Left lung (tissue), 10 donors: Measurements from ENCODE around the gene GUCY2F. TPM values are rescaled to one million over a fixed set of nuclear protein-coding genes. Genes with fewer than 3 reads are reported as not detected.

Source experiments
- ATAC-seq: fragments of 200-7000 bp; cut with Tn5 transposase; one replicate; pipeline ENCODE4 v1.9.1; 2020; ENCODE audit warnings: moderate library complexity
- DNase-seq, 4 donors: peaks; one replicate each; pipeline ENCODE4 v3.0.0-alpha.2; 2013 to 2020
- H3K27ac ChIP-seq, 2 donors: fragments of 200-600 bp; sonication (generic) in 1 of 2; one replicate each; pipeline versions ENCODE4 v1.5.0 to v1.8.0; 2020 to 2021
- H3K27me3 ChIP-seq, 2 donors: fragments of 200-600 bp; sonication (generic) in 1 of 2; one replicate each; pipeline versions ENCODE4 v1.5.0 to v1.8.0; 2020 to 2021
- H3K36me3 ChIP-seq, 2 donors: fragments of 200-600 bp; sonication (generic) in 1 of 2; one replicate each; pipeline versions ENCODE4 v1.5.0 to v1.8.0; 2020 to 2021
- H3K4me1 ChIP-seq, 2 donors: fragments of 200-600 bp; one replicate each; pipeline ENCODE4 v1.8.0; 2021
- H3K4me3 ChIP-seq, 2 donors: fragments of 200-600 bp; sonication (generic) in 1 of 2; one replicate each; pipeline versions ENCODE4 v1.5.0 to v1.8.0; 2020 to 2021; ENCODE audit warnings: mild to moderate bottlenecking in 1 of 2
- H3K9me3 ChIP-seq, 2 donors: fragments of 200-600 bp; sonication (generic) in 1 of 2; one replicate each; pipeline versions ENCODE4 v1.5.0 to v1.8.0; 2020 to 2021
- CTCF ChIP-seq, 2 donors: fragments of 200-600 bp; sonication (generic) in 1 of 2; IDR thresholded peaks; one replicate each; pipeline versions ENCODE4 v1.5.0 to v1.8.0; 2021; ENCODE audit warnings: antibody characterized with exemption in 2 of 2
- intact Hi-C, 2 donors: fragments of 100-400 bp; cut with DNase I; formaldehyde crosslinking; loops; one replicate each; pipeline versions ENCODE4 v1.11.2 to v1.14.2; 2022
- polyA plus RNA-seq, 6 donors: library from polyadenylated mRNA; unstranded; fragments of 120-200 nt; gene quantifications; one replicate each; pipeline ENCODE4 v1.2.1, GENCODE V29; 2013; ENCODE audit not compliant: insufficient read length in 6 of 6
- total RNA-seq, 2 donors: library from RNA; stranded (reverse); fragmentation: NEBNext Ultra II Directional; extraction: Animal tissue kit (Norgen Biotek cat#: 25700); gene quantifications; one replicate each; pipeline ENCODE4 v1.2.1, GENCODE V29; 2021
- donor health status: DM: no; HTN: yes; CAD: no.
- donor health status: DM: no; HTN: no; CAD: no.

Gene GUCY2F
- total and polyA plus RNA-seq, 8 donors, result 0.03 to 0.10 TPM; not detected in 6

DNA sequence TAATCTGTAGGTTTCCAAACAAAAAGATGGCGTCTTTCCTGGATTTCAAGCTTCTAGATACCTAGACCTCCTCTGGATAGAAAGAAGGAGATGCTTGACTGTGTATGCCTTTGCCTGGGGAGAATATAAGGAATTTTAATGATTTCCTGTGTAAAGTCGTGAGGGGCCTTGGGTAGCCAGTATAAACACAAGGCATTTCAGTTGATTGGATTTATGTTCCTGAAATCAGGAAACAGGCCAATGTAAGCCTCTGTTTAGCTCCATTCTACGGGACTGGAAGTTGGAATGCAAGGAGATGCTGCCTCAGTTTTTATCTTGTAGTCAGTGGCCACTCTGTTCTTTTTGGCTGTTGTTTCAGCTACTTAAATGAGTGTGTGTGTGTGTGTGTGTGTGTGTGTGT, 137.2 kb downstream of the GUCY2F start:
- Histone ChIP-seq H3K9me3 (no peaks in the 10 kb centered on the region), H3K4me1 (no peaks in the 10 kb centered on the region), H3K4me3 (no peak overlapping the region), H3K27me3 (no peaks in the 10 kb centered on the region), H3K27ac (no peak overlapping the region), H3K36me3 (no peaks in the 10 kb centered on the region)
- ATAC-seq (no peak), DNase-seq (no peak)
- intact Hi-C loops, result no loop called here
- TF ChIP-seq CTCF (IDR thresholded peaks at IDR 0.05), result no peak

DNA sequence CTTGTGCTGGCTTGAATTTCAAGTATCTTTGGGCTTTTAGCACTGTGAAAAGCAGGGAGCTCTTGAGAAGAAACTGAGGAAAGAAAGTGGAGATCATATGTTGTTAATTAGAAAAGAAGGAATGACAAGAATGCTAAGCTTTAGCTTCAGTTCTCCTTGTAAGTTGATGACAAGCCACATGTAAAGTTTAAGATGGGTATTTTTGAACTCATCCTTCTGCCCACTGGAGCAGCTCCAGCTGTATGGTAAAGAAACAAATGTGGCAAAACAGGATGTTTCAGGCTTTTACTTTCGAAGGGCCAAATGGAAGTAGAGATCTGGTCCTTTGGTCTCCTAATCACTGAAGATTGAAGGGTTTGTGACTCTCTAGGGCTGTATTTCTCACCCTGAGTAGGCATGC, 137.8 kb downstream of the GUCY2F start:
- Histone ChIP-seq H3K4me3 (no peak overlapping the region), H3K4me1 (no peaks in the 10 kb centered on the region), H3K27me3 (no peaks in the 10 kb centered on the region), H3K9me3 (no peaks in the 10 kb centered on the region), H3K27ac (no peak overlapping the region), H3K36me3 (no peaks in the 10 kb centered on the region)
- DNase-seq, result no peak
- no peak for TF ChIP-seq CTCF (IDR thresholded peaks at IDR 0.05)
- intact Hi-C loops, result no loop called here
- ATAC-seq, result no peak

- H3K27ac ChIP-seq, result no peak overlapping the region
- ATAC-seq (no peak), DNase-seq (no peak)
- TF ChIP-seq CTCF (IDR thresholded peaks at IDR 0.05), result no peak
- no peaks in the 10 kb centered on the region for H3K27me3 ChIP-seq
- no peaks in the 10 kb centered on the region for H3K9me3 ChIP-seq
- no peaks in the 10 kb centered on the region for H3K36me3 ChIP-seq
- H3K4me1 ChIP-seq, result no peaks in the 10 kb centered on the region
- intact Hi-C loops, result no loop called here
- H3K4me3 ChIP-seq, result no peak overlapping the region
These were observed 138.2 kb downstream of the GUCY2F start for GRCh38 chrX:109343671-109344070.

- TF ChIP-seq CTCF (IDR thresholded peaks at IDR 0.05), result no peak
- Histone ChIP-seq H3K9me3 (peaks cover 0 to 2% of the 10 kb centered on the region in 2 donors), H3K27ac (no peak overlapping the region), H3K4me1 (no peaks in the 10 kb centered on the region), H3K36me3 (no peaks in the 10 kb centered on the region), H3K27me3 (peaks cover 0 to 3% of the 10 kb centered on the region in 2 donors), H3K4me3 (no peak overlapping the region)
- ATAC-seq (no peak), DNase-seq (no peak)
- intact Hi-C loops, result no loop called here
These were observed 145.7 kb downstream of the GUCY2F start for GRCh38 chrX:109336141-109336540.

DNA sequence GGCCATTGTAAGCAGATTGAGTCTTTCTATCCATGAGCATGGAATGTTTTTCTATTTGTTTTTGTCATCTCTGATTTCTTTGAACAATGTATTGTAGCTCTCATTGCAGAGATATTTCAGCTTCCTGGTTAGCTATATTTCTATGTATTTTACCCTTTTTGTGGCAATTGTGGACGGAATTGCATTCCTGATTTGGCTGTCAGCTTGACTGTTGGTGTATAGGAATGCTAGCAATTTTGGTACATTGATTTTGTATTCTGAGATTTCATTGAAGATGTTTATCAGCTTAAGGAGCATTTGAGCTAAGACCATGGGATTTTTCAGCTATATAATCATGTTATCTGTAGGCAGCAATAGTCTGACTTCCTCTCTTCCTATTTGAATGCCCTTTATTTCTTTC, 154.6 kb downstream of the GUCY2F start:
- no peak for ATAC-seq
- intact Hi-C loops, result no loop called here
- Histone ChIP-seq H3K9me3 (no peaks in the 10 kb centered on the region), H3K27ac (no peak overlapping the region), H3K27me3 (no peaks in the 10 kb centered on the region), H3K4me1 (no peaks in the 10 kb centered on the region), H3K36me3 (no peaks in the 10 kb centered on the region), H3K4me3 (no peak overlapping the region)
- no peak for DNase-seq
- TF ChIP-seq CTCF (IDR thresholded peaks at IDR 0.05), result no peak

Other genes with a start within 250 kb of the GUCY2F start
- 10 to 100 TPM; 10.5 to 10.7 TPM for gene NXT2, start 54.8 kb upstream of the GUCY2F start, total RNA-seq
- gene NXT2, start 54.8 kb upstream of the GUCY2F start, polyA plus RNA-seq, result 10 to 100 TPM; 21.1 to 27.5 (median 22.0) TPM
- gene KCNE5, start 143.1 kb upstream of the GUCY2F start, total RNA-seq, result under 1 TPM in 1 of 2 donors, not detected in 1; 0.84 TPM
- 1 to 10 TPM; 3.9 to 8.0 (median 4.2) TPM for gene KCNE5, start 143.1 kb upstream of the GUCY2F start, polyA plus RNA-seq